IMR-90 (cell line): Measurements from ENCODE around the gene UBLCP1. TPM values are rescaled to one million over a fixed set of nuclear protein-coding genes. Genes with fewer than 3 reads are reported as not detected.
A peak's percentile ranks its signal among the peaks of the same experiment; 100 is the strongest.

Experiments used
- ATAC-seq: fragments of 200-7000 bp; cut with Tn5 transposase; 2 replicates; pipeline ENCODE4 v1.9.1; 2020; ENCODE audit warnings: low read depth, mild to moderate bottlenecking, moderate library complexity
- BruUV-seq: library from RNA; stranded (reverse); fragments of 400-500 nt; replicated peaks from 2 replicates; lab custom pipeline; 2021; lab: Mats Ljungman, UMichigan
- CTCF ChIA-PET: fragments of 300-600 bp; formaldehyde crosslinking; extraction: SDS; loops from one replicate; lab custom pipeline; 2021; ENCODE audit warnings: antibody characterized with exemption; lab: Yijun Ruan, JAX
- POLR2A ChIA-PET: fragments of 300-600 bp; sonication (Branson Sonifier 250); formaldehyde crosslinking; loops from one replicate; lab custom pipeline; 2022; ENCODE audit warnings: antibody characterized with exemption; ENCODE audit not compliant: unreplicated experiment; lab: Charles Lee
- DNase-seq: peaks from one replicate; pipeline ENCODE4 v3.0.0; 2013
- H2AFZ ChIP-seq: replicated peaks from 2 replicates; pipeline ENCODE3; 2013; ENCODE audit warnings: low read length, mild to moderate bottlenecking; ENCODE audit not compliant: poor library complexity
- H2AK5ac ChIP-seq: 2 replicates; pipeline ENCODE4 v1.6.1; 2013; ENCODE audit warnings: low read depth, low read length, inconsistent platforms
- H2AK9ac ChIP-seq: replicated peaks from 2 replicates; pipeline ENCODE3; 2013; ENCODE audit warnings: mild to moderate bottlenecking, low read depth, low read length, moderate library complexity; ENCODE audit not compliant: poor library complexity
- H2BK120ac ChIP-seq: 2 replicates; pipeline ENCODE4 v1.6.1; 2013; ENCODE audit warnings: low read depth, low read length, inconsistent platforms
- H2BK15ac ChIP-seq: 3 replicates; pipeline ENCODE4 v1.6.1; 2013; ENCODE audit warnings: low read depth, low read length, inconsistent platforms
- H2BK20ac ChIP-seq: 2 replicates; pipeline ENCODE4 v1.6.1; 2013; ENCODE audit warnings: low read depth, mild to moderate bottlenecking, inconsistent platforms, low read length, moderate library complexity
- H2BK5ac ChIP-seq: 2 replicates; pipeline ENCODE4 v1.6.1; 2013; ENCODE audit warnings: mild to moderate bottlenecking, low read depth, low read length, inconsistent platforms; ENCODE audit not compliant: poor library complexity, severe bottlenecking
- H3K14ac ChIP-seq: replicated peaks from 2 replicates; pipeline ENCODE4 v1.6.1; 2013; ENCODE audit warnings: low read depth, low read length, inconsistent platforms
- H3K18ac ChIP-seq: 2 replicates; pipeline ENCODE4 v1.6.1; 2013; ENCODE audit warnings: low read depth, low read length, control low read depth
- H3K23ac ChIP-seq: 2 replicates; pipeline ENCODE4 v1.6.1; 2013; ENCODE audit warnings: low read depth, low read length, inconsistent platforms
- H3K27ac ChIP-seq: 2 replicates; pipeline ENCODE4 v1.5.1; 2013; ENCODE audit warnings: mild to moderate bottlenecking, control low read depth, low read length; ENCODE audit not compliant: insufficient read depth
- H3K27me3 ChIP-seq: 2 replicates; pipeline ENCODE4 v1.6.1; 2013; ENCODE audit warnings: low read length; ENCODE audit not compliant: control insufficient read depth, insufficient read depth
- H3K36me3 ChIP-seq: 2 replicates; pipeline ENCODE4 v1.6.1; 2013; ENCODE audit warnings: low read length, mixed read lengths; ENCODE audit not compliant: control insufficient read depth, insufficient read depth
- H3K4ac ChIP-seq: 2 replicates; pipeline ENCODE4 v1.6.1; 2013; ENCODE audit warnings: low read depth, low read length, inconsistent platforms
- H3K4me1 ChIP-seq: 2 replicates; pipeline ENCODE4 v1.6.1; 2013; ENCODE audit warnings: low read length, mixed read lengths; ENCODE audit not compliant: control insufficient read depth, insufficient read depth
- H3K4me2 ChIP-seq: 2 replicates; pipeline ENCODE4 v1.6.1; 2013; ENCODE audit warnings: low read depth, mild to moderate bottlenecking, control low read depth, low read length, moderate library complexity
- H3K4me3 ChIP-seq: 2 replicates; pipeline ENCODE4 v1.5.1; 2013; ENCODE audit warnings: low read depth, mild to moderate bottlenecking, control low read depth, low read length, moderate library complexity; ENCODE audit not compliant: insufficient read depth
- H3K56ac ChIP-seq: 2 replicates; pipeline ENCODE4 v1.6.1; 2013; ENCODE audit warnings: low read length, inconsistent platforms; ENCODE audit not compliant: insufficient read depth; ENCODE audit errors: extremely low read depth
- H3K79me1 ChIP-seq, 2 experiments: 2 replicates each; pipeline ENCODE4 v1.6.1; 2013; ENCODE audit warnings: low read length in 2 of 2, inconsistent platforms in 1 of 2, low read depth in 1 of 2
- H3K9ac ChIP-seq: 2 replicates; pipeline ENCODE4 v1.6.1; 2013; ENCODE audit warnings: low read depth, low read length, control low read depth
- H3K9me1 ChIP-seq: 2 replicates; pipeline ENCODE4 v1.6.1; 2013; ENCODE audit warnings: low read length, inconsistent platforms; ENCODE audit not compliant: insufficient read depth
- H3K9me3 ChIP-seq: 2 replicates; pipeline ENCODE4 v1.6.1; 2013; ENCODE audit warnings: low read length; ENCODE audit not compliant: control insufficient read depth, insufficient read depth
- H4K20me1 ChIP-seq: 2 replicates; pipeline ENCODE4 v1.6.1; 2013; ENCODE audit warnings: low read length, inconsistent platforms; ENCODE audit not compliant: insufficient read depth
- H4K5ac ChIP-seq: 2 replicates; pipeline ENCODE4 v1.6.1; 2013; ENCODE audit warnings: mild to moderate bottlenecking, low read depth, low read length, control low read depth
- H4K8ac ChIP-seq, 2 experiments: 2 replicates each; pipeline ENCODE4 v1.6.1; 2013; ENCODE audit warnings: low read depth in 2 of 2, low read length in 2 of 2, control low read depth in 1 of 2, inconsistent platforms in 1 of 2
- H4K91ac ChIP-seq: 2 replicates; pipeline ENCODE4 v1.6.1; 2013; ENCODE audit warnings: low read depth, low read length, inconsistent platforms; ENCODE audit not compliant: insufficient read depth
- BHLHE40 ChIP-seq: fragments of 150-350 bp; IDR thresholded peaks from 2 replicates; pipeline ENCODE4 v1.6.1; 2016; ENCODE audit warnings: mild to moderate bottlenecking, low read depth, low read length
- CHD1 ChIP-seq: IDR thresholded peaks from 2 replicates; pipeline ENCODE4 v1.6.1; 2012; ENCODE audit warnings: low read depth, low read length, improper control_type of control experiment
- ELK1 ChIP-seq: fragments of 150-350 bp; IDR thresholded peaks from 2 replicates; pipeline ENCODE4 v1.6.1; 2016; ENCODE audit warnings: low read depth, mild to moderate bottlenecking, low read length, moderate library complexity, borderline replicate concordance
- FOS ChIP-seq: fragments of 150-350 bp; IDR thresholded peaks from 2 replicates; pipeline ENCODE4 v1.6.1; 2016; ENCODE audit warnings: low read depth, low read length
- MXI1 ChIP-seq: IDR thresholded peaks from 2 replicates; pipeline ENCODE4 v1.6.1; 2012; ENCODE audit warnings: low read depth, mild to moderate bottlenecking, low read length, moderate library complexity, borderline replicate concordance
- RCOR1 ChIP-seq: IDR thresholded peaks from 2 replicates; pipeline ENCODE4 v1.6.1; 2012; ENCODE audit warnings: mild to moderate bottlenecking, low read length, improper control_type of control experiment; ENCODE audit not compliant: insufficient replicate concordance
- RFX5 ChIP-seq: IDR thresholded peaks from 2 replicates; pipeline ENCODE4 v1.8.0; 2012; ENCODE audit warnings: low read depth, mild to moderate bottlenecking, low read length, moderate library complexity
- USF2 ChIP-seq: fragments of 150-350 bp; IDR thresholded peaks from 2 replicates; pipeline ENCODE4 v1.6.1; 2017; ENCODE audit warnings: mild to moderate bottlenecking, antibody characterized with exemption, low read length, low read depth
- WGBS, 2 experiments: methylation state at CpG; one replicate each; pipeline versions ENCODE4 v1.1.5 to v1.1.7; 2013; ENCODE audit warnings: missing lambda C conversion rate in 2 of 2; ENCODE audit not compliant: insufficient read length in 1 of 2; ENCODE audit errors: extremely low coverage in 2 of 2; 5-methylcytosine and 5-hydroxymethylcytosine counted together
- dilution Hi-C: fragments of 300-500 bp; cut with HindIII; formaldehyde crosslinking; loops from one replicate; pipeline ENCODE4 v1.14.3; 2018; ENCODE audit warnings: low sequenced_read_pairs; ENCODE audit not compliant: unreplicated experiment
- in situ Hi-C: fragments of 300-500 bp; cut with MboI; formaldehyde crosslinking; loops from 3 replicates; pipeline ENCODE4 v1.14.3; 2019; ENCODE audit warnings: low sequenced_read_pairs, inconsistent platforms, mixed read lengths
- intact Hi-C: fragments of 100-400 bp; cut with micrococcal nuclease; formaldehyde crosslinking; loops from 2 replicates; pipeline ENCODE4 v1.10.0; 2022
- microRNA-seq, 2 experiments: library from miRNA; stranded (forward) in 1 of 2; unstranded in 1 of 2; fragments of 10-50 nt in 1 of 2; fragments of <30 nt in 1 of 2; gene quantifications in 1 of 2; microRNA quantifications in 1 of 2; one replicate each; pipeline versions ENCODE3 to v1.1.0; 2013 to 2020; ENCODE audit not compliant: insufficient read depth in 1 of 2, insufficient read length in 1 of 2, unreplicated experiment in 1 of 2
- polyA plus RNA-seq, 3 experiments: library from polyadenylated mRNA; depleted of rRNA; stranded (reverse); fragments of >200 nt; gene quantifications; 2 replicates each; pipeline ENCODE4 v1.2.3, GENCODE V29; 2012; ENCODE audit warnings: low replicate concordance in 1 of 3
- small RNA-seq, 5 experiments: library from RNA; depleted of rRNA; stranded (forward); fragments of <200 nt; gene quantifications; one replicate each; pipeline ENCODE3, GENCODE V24; 2012
- total RNA-seq: library from RNA; depleted of rRNA; stranded (reverse); fragments of >200 nt; gene quantifications from 2 replicates; pipeline ENCODE4 v1.2.3, GENCODE V29; 2012; rRNA removed

Gene UBLCP1
- total and polyA plus RNA-seq, 2 of the 4 experiments (the other 2 are of a cell fraction), result 11.7 to 17.5 TPM

GRCh38 chr5:159333545-159333925 lies 70.4 kb downstream of the UBLCP1 start:
- no peak overlapping the region for H2BK120ac ChIP-seq
- H3K14ac ChIP-seq, result no peak overlapping the region
- no peak overlapping the region for H2AK9ac ChIP-seq
- ATAC-seq, result no peak
- H4K20me1 ChIP-seq, result no peaks in the 10 kb centered on the region
- ChIA-PET CTCF (interaction anchor here (1.1 kb wide), 1 partner anchor 177 kb away, joined by 4 read pairs; no protein-coding TSS in a partner anchor), POLR2A (no interaction called here)
- no peak overlapping the region for H3K4ac ChIP-seq
- dilution Hi-C loops, result no loop called here
- H2BK15ac ChIP-seq, result no peak overlapping the region
- intact Hi-C loops, result loop anchor here (5.0 kb wide), 2 partner anchors 584 to 634 kb away; partner anchors contain the start of gene ADRA1B
- no CpG with 5 or more reads among the region's 1 CpG for WGBS, 2 experiments
- in situ Hi-C loops, result no loop called here
- H3K9me1 ChIP-seq, result peaks cover 15% of the 10 kb centered on the region
- H3K23ac ChIP-seq, result no peak overlapping the region
- no peak overlapping the region for H4K8ac ChIP-seq
- no peak overlapping the region for H4K5ac ChIP-seq
- H3K79me1 ChIP-seq, result no peaks in the 10 kb centered on the region
- no peak overlapping the region for H3K9ac ChIP-seq
- H3K4me1 ChIP-seq, result peaks cover 4% of the 10 kb centered on the region; the same call in 1 of the 2 replicates
- no peaks in the 10 kb centered on the region for H3K9me3 ChIP-seq
- H2BK5ac ChIP-seq, result no peak overlapping the region
- H3K4me3 ChIP-seq, result no peak overlapping the region
- TF ChIP-seq RCOR1 (no peak), RFX5 (no peak), ELK1 (no peak), BHLHE40 (no peak), FOS (no peak), USF2 (no peak), CHD1 (no peak), MXI1 (no peak)
- no peak overlapping the region for H3K56ac ChIP-seq
- H3K27ac ChIP-seq, result no peak overlapping the region
- DNase-seq, result peak; percentile 19
- no peak overlapping the region for H4K91ac ChIP-seq
- no peaks in the 10 kb centered on the region for H3K27me3 ChIP-seq
- no peaks in the 10 kb centered on the region for H3K36me3 ChIP-seq
- BruUV-seq, result no TSS peak
- H3K4me2 ChIP-seq, result no peak overlapping the region
- no peak overlapping the region for H2BK20ac ChIP-seq
- H2AFZ ChIP-seq, result no peak overlapping the region
- no peak overlapping the region for H2AK5ac ChIP-seq
- H3K18ac ChIP-seq, result no peak overlapping the region

Small RNA genes lying within 50 kb of the gene (microRNA-seq; reads per million reads assigned to microRNA genes)
- not detected for gene RF00263 (ENCODE audit: insufficient read depth, insufficient read length)
- not detected for gene RNU4ATAC2P (ENCODE audit: insufficient read depth, insufficient read length)

Small RNA genes lying within 50 kb of the gene (small RNA-seq; reads per million reads assigned to genes)
- 0 reads per million in 5 experiments for gene RF00263
- gene RNU4ATAC2P, result 0 reads per million in 5 experiments

Other genes with a start within 250 kb of the UBLCP1 start
- 0.56 and 0.90 TPM in 2 replicates for gene EBF1, start 163.4 kb upstream of the UBLCP1 start, total RNA-seq
- gene EBF1, start 163.4 kb upstream of the UBLCP1 start, polyA plus RNA-seq (2012; rRNA removed), result 0.89 and 1.1 TPM in 2 replicates
- gene RNF145, start 53.7 kb upstream of the UBLCP1 start, total RNA-seq, result 50.0 and 68.0 TPM in 2 replicates
- gene RNF145, start 53.7 kb upstream of the UBLCP1 start, polyA plus RNA-seq (2012; rRNA removed), result 44.9 and 57.0 TPM in 2 replicates
- gene IL12B, start 67.2 kb downstream of the UBLCP1 start, total RNA-seq, result under 0.01 TPM in 1 of 2 replicates, not detected in the other
- 0.03 TPM in 1 of 2 replicates, not detected in the other for gene IL12B, start 67.2 kb downstream of the UBLCP1 start, polyA plus RNA-seq (2012; rRNA removed)